A549 (cell line): Measurements from ENCODE around the gene KIRREL1. TPM values are rescaled to one million over a fixed set of nuclear protein-coding genes. Genes with fewer than 3 reads are reported as not detected.

Experiments
- ATAC-seq, 2 experiments: fragments of 200-7000 bp in 1 of 2; fragments of >200 bp in 1 of 2; cut with Nextera tagmentation in 1 of 2; cut with Tn5 transposase in 1 of 2; 3 replicates each; pipeline versions ENCODE4 v1.8.0 to v1.9.1; 2018 to 2020; ENCODE audit warnings: mild to moderate bottlenecking in 1 of 2, moderate library complexity in 1 of 2
- CTCF ChIA-PET: fragments of 300-600 bp; sonication (Branson Sonifier 250); formaldehyde crosslinking; extraction: SDS; loops from one replicate; lab custom pipeline; 2021; ENCODE audit warnings: antibody characterized with exemption, inconsistent platforms; lab: Yijun Ruan, JAX
- POLR2A ChIA-PET: fragments of 350-600 bp; formaldehyde crosslinking; extraction: SDS; loops from one replicate; lab custom pipeline; 2021; ENCODE audit warnings: antibody characterized with exemption, inconsistent platforms; lab: Yijun Ruan, JAX
- DNase-seq, 2 experiments: peaks; one replicate each; pipeline versions ENCODE4 v3.0.0 to v3.0.0-alpha.2; 2011 to 2016; ENCODE audit warnings: low read depth in 1 of 2, low spot score in 1 of 2
- FAIRE-seq: peaks from 2 replicates; lab custom pipeline; 2011; peaks lifted over from hg19 to GRCh38; lab: Jason Lieb, UNC
- H3K27ac ChIP-seq, 2 experiments: fragments of >200 bp; sonication (Bioruptor Twin); formaldehyde crosslinking; 3 replicates each; pipeline ENCODE4 v1.5.1; 2016 to 2017
- H3K4me1 ChIP-seq: fragments of >200 bp; sonication (Bioruptor Twin); formaldehyde crosslinking; 3 replicates; pipeline ENCODE4 v1.6.1; 2016
- H3K4me2 ChIP-seq: fragments of >200 bp; sonication (Bioruptor Twin); formaldehyde crosslinking; 3 replicates; pipeline ENCODE4 v1.6.1; 2016
- H3K4me3 ChIP-seq: fragments of >200 bp; sonication (Bioruptor Twin); formaldehyde crosslinking; 3 replicates; pipeline ENCODE4 v1.5.1; 2016
- H3K9me3 ChIP-seq: fragments of >200 bp; sonication (Bioruptor Twin); formaldehyde crosslinking; 3 replicates; pipeline ENCODE4 v1.6.1; 2016
- CBX2 ChIP-seq: fragments of 200-600 bp; sonication (generic); IDR thresholded peaks from 2 replicates; pipeline ENCODE4 v1.6.1; 2016; ENCODE audit warnings: low read depth, mild to moderate bottlenecking, borderline replicate concordance
- CHD2 ChIP-seq: fragments of 150-350 bp; IDR thresholded peaks from 2 replicates; pipeline ENCODE4 v1.6.1; 2014; ENCODE audit warnings: low read length; ENCODE audit not compliant: partially characterized antibody
- FOSL2 ChIP-seq, 2 experiments: fragments of 450-650 bp in 1 of 2; fragments of >200 bp in 1 of 2; sonication (Bioruptor Twin) in 1 of 2; formaldehyde crosslinking; IDR thresholded peaks; 2 replicates each; pipeline versions ENCODE4 v1.5.0 to v1.6.1; 2016 to 2020; ENCODE audit warnings: mild to moderate bottlenecking in 1 of 2, moderate library complexity in 1 of 2
- FOXS1 ChIP-seq: fragments of 250-450 bp; sonication (Bioruptor Pico); IDR thresholded peaks from 2 replicates; pipeline ENCODE4 v1.5.0; 2020; ENCODE audit warnings: mild to moderate bottlenecking, moderate library complexity
- HOXB13 ChIP-seq: fragments of 250-450 bp; sonication (Bioruptor Pico); IDR thresholded peaks from 2 replicates; pipeline ENCODE4 v1.5.0; 2020; ENCODE audit warnings: low read depth, mild to moderate bottlenecking, moderate library complexity
- HOXB5 ChIP-seq: fragments of 250-450 bp; sonication (Bioruptor Pico); IDR thresholded peaks from 2 replicates; pipeline ENCODE4 v1.5.0; 2020; ENCODE audit warnings: mild to moderate bottlenecking, moderate library complexity
- KDM1A ChIP-seq: fragments of 200-600 bp; sonication (generic); IDR thresholded peaks from 2 replicates; pipeline ENCODE4 v1.6.1; 2016; ENCODE audit warnings: low read depth, mild to moderate bottlenecking
- KDM5A ChIP-seq: fragments of 200-600 bp; sonication (generic); IDR thresholded peaks from 2 replicates; pipeline ENCODE4 v1.6.1; 2016; ENCODE audit warnings: antibody characterized with exemption, mild to moderate bottlenecking
- MAFK ChIP-seq: fragments of 450-650 bp; IDR thresholded peaks from 2 replicates; pipeline ENCODE4 v1.6.1; 2014; ENCODE audit not compliant: partially characterized antibody
- MAZ ChIP-seq: fragments of 150-350 bp; IDR thresholded peaks from 2 replicates; pipeline ENCODE4 v1.6.1; 2014; ENCODE audit warnings: antibody characterized with exemption, low read depth, low read length, borderline replicate concordance
- POLR2A ChIP-seq: IDR thresholded peaks from 2 replicates; pipeline ENCODE4 v1.6.1; 2012; ENCODE audit warnings: mild to moderate bottlenecking, low read length
- RARB ChIP-seq: fragments of 250-450 bp; sonication (Bioruptor Pico); IDR thresholded peaks from 2 replicates; pipeline ENCODE4 v1.8.0; 2021; ENCODE audit warnings: mild to moderate bottlenecking, moderate library complexity
- RNF2 ChIP-seq: fragments of 200-600 bp; sonication (generic); IDR thresholded peaks from 2 replicates; pipeline ENCODE4 v1.6.1; 2016; ENCODE audit warnings: low read depth, mild to moderate bottlenecking, antibody characterized with exemption, moderate library complexity, borderline replicate concordance
- ZFP36 ChIP-seq: fragments of 450-650 bp; IDR thresholded peaks from 2 replicates; pipeline ENCODE4 v1.6.1; 2014; ENCODE audit warnings: borderline replicate concordance; ENCODE audit not compliant: partially characterized antibody
- WGBS: methylation state at CpG from one replicate; pipeline ENCODE4 v1.1.6; 2017; ENCODE audit errors: missing lambda C conversion rate; 5-methylcytosine and 5-hydroxymethylcytosine counted together
- polyA plus RNA-seq, 4 experiments: library from polyadenylated mRNA; depleted of rRNA in 3 of 4; stranded (reverse); fragments of >200 nt; fragmentation: RNase III in 1 of 4; extraction: RNeasy Plus Mini Kit Qiagen cat#74134 plus additional on column Dnase treatment in 1 of 4; gene quantifications; 2 replicates in 3 of 4; 3 replicates in 1 of 4; pipeline ENCODE4 v1.2.3, GENCODE V29; 2011 to 2017
- TF ChIP-seq, protein P1 (sequence below): fragments of 150-350 bp; IDR thresholded peaks from 2 replicates; pipeline ENCODE4 v1.6.1; 2014; ENCODE audit warnings: low read depth, mild to moderate bottlenecking, low read length
- TF ChIP-seq, protein P2 (sequence below): fragments of >200 bp; sonication (Bioruptor Twin); formaldehyde crosslinking; IDR thresholded peaks from 3 replicates; pipeline ENCODE4 v1.6.1; 2016
- TF ChIP-seq, protein P3 (sequence below): fragments of >200 bp; sonication (Bioruptor Twin); formaldehyde crosslinking; IDR thresholded peaks from 3 replicates; pipeline ENCODE4 v1.5.1; 2016
- TF ChIP-seq, protein P4 (sequence below): IDR thresholded peaks from 2 replicates; pipeline ENCODE4 v1.6.1; 2012
- TF ChIP-seq, protein P5 (sequence below): IDR thresholded peaks from 2 replicates; pipeline ENCODE4 v1.6.1; 2012; ENCODE audit warnings: low read depth, borderline replicate concordance
- TF ChIP-seq, protein P6 (sequence below): fragments of 450-650 bp; IDR thresholded peaks from 2 replicates; pipeline ENCODE4 v1.6.1; 2014; ENCODE audit warnings: antibody characterized with exemption

The KIRREL1 gene
- polyA plus RNA-seq, 2 of the 4 experiments (the other 2 are of a cell fraction) = 18.7 to 41.3 TPM

DNA sequence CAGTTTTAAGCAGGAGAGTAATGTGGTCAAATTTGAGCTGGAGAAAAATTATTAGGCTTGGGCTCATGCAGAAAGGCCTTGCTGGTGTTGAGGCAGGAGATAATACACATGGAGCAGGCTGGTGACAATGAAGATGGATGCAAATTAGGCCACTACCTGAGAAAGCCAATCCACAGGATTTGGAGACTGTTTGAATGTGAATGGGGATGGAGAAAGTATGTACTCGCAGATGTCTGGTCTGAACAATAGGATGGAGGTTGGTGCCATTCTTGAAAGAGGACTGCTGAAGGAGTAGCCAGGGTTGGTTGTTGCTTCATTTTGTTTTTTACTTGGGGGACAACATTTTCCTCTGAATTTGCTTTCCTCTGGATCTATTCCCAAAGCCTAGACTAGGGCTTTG, 8.0 kb upstream of the KIRREL1 start:
- ChIA-PET POLR2A (no interaction called here), CTCF (interaction anchor here (4.0 to 42.7 kb wide), 4 partner anchors 15 to 128 kb away, joined by 34 to 2212 read pairs (median 670); a partner anchor contains a TSS)
- DNase-seq (no peak), ATAC-seq (no peak), FAIRE-seq (no peak)
- TF ChIP-seq, protein P1, sequence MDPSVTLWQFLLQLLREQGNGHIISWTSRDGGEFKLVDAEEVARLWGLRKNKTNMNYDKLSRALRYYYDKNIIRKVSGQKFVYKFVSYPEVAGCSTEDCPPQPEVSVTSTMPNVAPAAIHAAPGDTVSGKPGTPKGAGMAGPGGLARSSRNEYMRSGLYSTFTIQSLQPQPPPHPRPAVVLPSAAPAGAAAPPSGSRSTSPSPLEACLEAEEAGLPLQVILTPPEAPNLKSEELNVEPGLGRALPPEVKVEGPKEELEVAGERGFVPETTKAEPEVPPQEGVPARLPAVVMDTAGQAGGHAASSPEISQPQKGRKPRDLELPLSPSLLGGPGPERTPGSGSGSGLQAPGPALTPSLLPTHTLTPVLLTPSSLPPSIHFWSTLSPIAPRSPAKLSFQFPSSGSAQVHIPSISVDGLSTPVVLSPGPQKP = no peak
- TF ChIP-seq, protein P2, sequence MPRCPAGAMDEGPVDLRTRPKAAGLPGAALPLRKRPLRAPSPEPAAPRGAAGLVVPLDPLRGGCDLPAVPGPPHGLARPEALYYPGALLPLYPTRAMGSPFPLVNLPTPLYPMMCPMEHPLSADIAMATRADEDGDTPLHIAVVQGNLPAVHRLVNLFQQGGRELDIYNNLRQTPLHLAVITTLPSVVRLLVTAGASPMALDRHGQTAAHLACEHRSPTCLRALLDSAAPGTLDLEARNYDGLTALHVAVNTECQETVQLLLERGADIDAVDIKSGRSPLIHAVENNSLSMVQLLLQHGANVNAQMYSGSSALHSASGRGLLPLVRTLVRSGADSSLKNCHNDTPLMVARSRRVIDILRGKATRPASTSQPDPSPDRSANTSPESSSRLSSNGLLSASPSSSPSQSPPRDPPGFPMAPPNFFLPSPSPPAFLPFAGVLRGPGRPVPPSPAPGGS = no peak
- TF ChIP-seq, protein P3, sequence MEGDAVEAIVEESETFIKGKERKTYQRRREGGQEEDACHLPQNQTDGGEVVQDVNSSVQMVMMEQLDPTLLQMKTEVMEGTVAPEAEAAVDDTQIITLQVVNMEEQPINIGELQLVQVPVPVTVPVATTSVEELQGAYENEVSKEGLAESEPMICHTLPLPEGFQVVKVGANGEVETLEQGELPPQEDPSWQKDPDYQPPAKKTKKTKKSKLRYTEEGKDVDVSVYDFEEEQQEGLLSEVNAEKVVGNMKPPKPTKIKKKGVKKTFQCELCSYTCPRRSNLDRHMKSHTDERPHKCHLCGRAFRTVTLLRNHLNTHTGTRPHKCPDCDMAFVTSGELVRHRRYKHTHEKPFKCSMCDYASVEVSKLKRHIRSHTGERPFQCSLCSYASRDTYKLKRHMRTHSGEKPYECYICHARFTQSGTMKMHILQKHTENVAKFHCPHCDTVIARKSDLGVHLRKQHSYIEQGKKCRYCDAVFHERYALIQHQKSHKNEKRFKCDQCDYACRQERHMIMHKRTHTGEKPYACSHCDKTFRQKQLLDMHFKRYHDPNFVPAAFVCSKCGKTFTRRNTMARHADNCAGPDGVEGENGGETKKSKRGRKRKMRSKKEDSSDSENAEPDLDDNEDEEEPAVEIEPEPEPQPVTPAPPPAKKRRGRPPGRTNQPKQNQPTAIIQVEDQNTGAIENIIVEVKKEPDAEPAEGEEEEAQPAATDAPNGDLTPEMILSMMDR = no peak
- TF ChIP-seq MAZ (no peak), CHD2 (no peak), CBX2 (no peak), RNF2 (no peak), FOSL2 (IDR thresholded peaks at IDR 0.05) (no peak), FOSL2 (CRISPR knock-in tag; IDR thresholded peaks at IDR 0.05) (no peak), HOXB5 (CRISPR knock-in tag) (no peak)
- H3K4me1 ChIP-seq = no peaks in the 10 kb centered on the region
- WGBS = 68% methylated on average over 1 of the region's 1 CpG
- H3K4me3 ChIP-seq = no peak overlapping the region
- no peak overlapping the region for H3K27ac ChIP-seq
- H3K9me3 ChIP-seq = no peaks in the 10 kb centered on the region
- no peak overlapping the region for H3K4me2 ChIP-seq

DNA sequence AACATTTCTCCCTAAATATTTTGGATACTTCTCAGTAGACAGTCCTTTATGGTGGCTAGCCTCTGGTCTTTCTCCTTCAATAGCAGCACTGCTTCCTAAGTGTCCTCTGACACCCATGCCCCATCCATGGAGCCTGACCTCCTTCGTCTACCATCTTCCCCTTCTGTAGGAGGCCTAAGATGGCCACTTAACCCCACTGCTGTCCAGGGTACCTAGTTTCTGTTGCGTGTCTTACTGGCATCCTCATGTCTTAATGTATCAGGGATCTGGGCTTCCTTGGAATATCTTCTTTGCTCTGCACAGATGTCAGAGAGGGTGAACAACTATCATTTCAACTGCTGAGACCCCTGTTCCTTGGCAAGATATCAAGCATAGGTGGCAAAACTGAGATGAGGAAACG, 5.4 kb upstream of the KIRREL1 start:
- no peak overlapping the region for H3K27ac ChIP-seq
- DNase-seq = no peak
- ChIA-PET CTCF (interaction anchor here (6.7 to 42.7 kb wide), 4 partner anchors 18 to 125 kb away, joined by 128 to 2212 read pairs (median 710); a partner anchor contains a TSS), POLR2A (no interaction called here)
- TF ChIP-seq, protein P3 = no peak
- TF ChIP-seq, protein P1 = no peak
- no peaks in the 10 kb centered on the region for H3K9me3 ChIP-seq
- no peak for ATAC-seq
- 36% methylated on average over 3 of the region's 3 CpGs for whole genome bisulfite sequencing
- no peak overlapping the region for H3K4me3 ChIP-seq
- FAIRE-seq = no peak
- H3K4me2 ChIP-seq = no peak overlapping the region
- H3K4me1 ChIP-seq = peaks cover 9% of the 10 kb centered on the region

DNA sequence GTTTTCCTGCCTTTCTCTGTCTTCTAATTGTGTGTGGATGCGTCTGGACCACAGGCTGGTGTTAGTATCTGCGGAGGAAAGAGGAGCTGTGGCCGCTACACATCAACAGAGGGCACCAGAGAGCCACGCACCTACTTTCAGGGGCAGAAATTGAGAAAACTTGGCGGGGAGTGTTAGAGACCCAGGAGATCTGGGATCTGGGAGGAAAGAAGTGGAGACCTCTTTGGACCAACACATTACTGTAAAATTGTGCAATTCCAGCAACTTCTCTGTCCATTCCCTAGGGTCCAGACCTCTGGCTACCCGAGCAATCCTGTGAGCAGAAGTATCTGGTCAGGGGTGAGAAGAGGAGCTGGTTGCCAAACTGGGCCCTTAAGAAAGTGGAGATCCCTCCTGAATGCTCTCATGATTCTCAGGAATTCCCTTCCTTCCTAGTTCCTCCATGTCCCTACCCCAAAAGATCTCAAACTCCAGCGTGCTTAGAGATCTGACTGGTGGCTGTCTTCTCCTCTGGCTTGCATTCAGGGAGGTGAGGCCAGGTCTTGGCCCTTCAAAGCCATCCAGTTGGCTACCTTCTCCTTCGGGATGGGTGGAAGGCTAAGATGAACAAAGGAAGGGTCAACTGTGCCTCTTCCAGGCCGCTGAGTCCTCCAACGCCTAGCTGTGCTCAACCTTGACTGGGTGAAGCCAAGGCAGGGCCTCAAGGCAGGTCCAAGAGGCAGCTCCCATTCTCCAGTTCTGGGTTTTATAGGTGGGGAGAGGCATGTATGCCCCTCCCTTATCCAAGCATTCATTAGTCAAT, 1.2 kb upstream of the KIRREL1 start:
- ATAC-seq = peak; percentile 54 to 76
- WGBS = 37% methylated on average over 10 of the region's 10 CpGs
- Histone ChIP-seq H3K4me3 (peak overlapping the region; percentile 98; the same call in 1 of the 3 replicates), H3K4me1 (peaks cover 35% of the 10 kb centered on the region), H3K9me3 (no peaks in the 10 kb centered on the region), H3K4me2 (peak overlapping the region; percentile 96), H3K27ac (peak overlapping the region; percentile 97 to 98)
- ChIA-PET POLR2A (interaction anchor here (0.6 to 1.3 kb wide), 5 partner anchors 18 to 130 kb away, joined by 3 to 5 read pairs (median 4); no protein-coding TSS in a partner anchor), CTCF (interaction anchor here (0.6 to 42.7 kb wide), 23 partner anchors 10 to 484 kb away, joined by 3 to 2212 read pairs (median 13); a partner anchor contains a TSS)
- peak; percentile 54 for FAIRE-seq
- DNase-seq = peak; percentile 69
- no peak for TF ChIP-seq ZFP36
- no peak for TF ChIP-seq POLR2A
- TF ChIP-seq, protein P4, sequence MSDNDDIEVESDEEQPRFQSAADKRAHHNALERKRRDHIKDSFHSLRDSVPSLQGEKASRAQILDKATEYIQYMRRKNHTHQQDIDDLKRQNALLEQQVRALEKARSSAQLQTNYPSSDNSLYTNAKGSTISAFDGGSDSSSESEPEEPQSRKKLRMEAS = 0 out of 2 replicates have a peak, but pooled peaks have one; percentile 27
- TF ChIP-seq FOXS1 (CRISPR knock-in tag) = no peak
- TF ChIP-seq MAZ = 0 out of 2 replicates have a peak, but pooled peaks have one; percentile 33
- TF ChIP-seq KDM5A = no peak
- no peak for TF ChIP-seq HOXB13 (CRISPR knock-in tag)
- TF ChIP-seq RARB (CRISPR knock-in tag) = no peak
- TF ChIP-seq KDM1A = no peak
- TF ChIP-seq, protein P5, sequence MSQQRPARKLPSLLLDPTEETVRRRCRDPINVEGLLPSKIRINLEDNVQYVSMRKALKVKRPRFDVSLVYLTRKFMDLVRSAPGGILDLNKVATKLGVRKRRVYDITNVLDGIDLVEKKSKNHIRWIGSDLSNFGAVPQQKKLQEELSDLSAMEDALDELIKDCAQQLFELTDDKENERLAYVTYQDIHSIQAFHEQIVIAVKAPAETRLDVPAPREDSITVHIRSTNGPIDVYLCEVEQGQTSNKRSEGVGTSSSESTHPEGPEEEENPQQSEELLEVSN = no peak
- TF ChIP-seq MAFK = no peak
- TF ChIP-seq, protein P6, sequence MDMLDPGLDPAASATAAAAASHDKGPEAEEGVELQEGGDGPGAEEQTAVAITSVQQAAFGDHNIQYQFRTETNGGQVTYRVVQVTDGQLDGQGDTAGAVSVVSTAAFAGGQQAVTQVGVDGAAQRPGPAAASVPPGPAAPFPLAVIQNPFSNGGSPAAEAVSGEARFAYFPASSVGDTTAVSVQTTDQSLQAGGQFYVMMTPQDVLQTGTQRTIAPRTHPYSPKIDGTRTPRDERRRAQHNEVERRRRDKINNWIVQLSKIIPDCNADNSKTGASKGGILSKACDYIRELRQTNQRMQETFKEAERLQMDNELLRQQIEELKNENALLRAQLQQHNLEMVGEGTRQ = no peak
